ENCODE data around the gene UBE2E2.
"Not testable (repeated sequence)": the region's sequence is repeated elsewhere in the genome, so short reads cannot be mapped to it uniquely, and the experiment has no call there.

UBE2E2 gene

DNA sequence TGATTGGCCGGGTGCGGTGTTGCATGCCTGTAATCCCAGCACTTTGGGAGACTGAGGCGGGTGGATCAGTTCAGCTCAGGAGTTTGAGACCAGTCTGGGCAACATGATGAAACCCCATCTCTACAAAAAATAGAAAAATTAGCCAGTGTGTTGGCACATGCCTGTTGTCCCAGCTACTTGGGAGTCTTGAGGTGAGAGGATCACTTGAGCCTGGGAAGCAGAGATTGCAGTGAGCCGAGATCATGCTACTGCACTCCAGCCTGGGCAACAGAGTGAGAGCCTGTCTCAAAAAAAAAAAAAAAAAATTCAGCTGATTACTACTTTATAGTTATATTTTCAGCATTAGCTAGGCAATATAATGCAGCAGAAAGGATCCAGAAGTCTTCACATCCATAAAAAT lies 133.7 kb downstream of the UBE2E2 start:
- not testable (repeated sequence) for DNase-seq

DNA sequence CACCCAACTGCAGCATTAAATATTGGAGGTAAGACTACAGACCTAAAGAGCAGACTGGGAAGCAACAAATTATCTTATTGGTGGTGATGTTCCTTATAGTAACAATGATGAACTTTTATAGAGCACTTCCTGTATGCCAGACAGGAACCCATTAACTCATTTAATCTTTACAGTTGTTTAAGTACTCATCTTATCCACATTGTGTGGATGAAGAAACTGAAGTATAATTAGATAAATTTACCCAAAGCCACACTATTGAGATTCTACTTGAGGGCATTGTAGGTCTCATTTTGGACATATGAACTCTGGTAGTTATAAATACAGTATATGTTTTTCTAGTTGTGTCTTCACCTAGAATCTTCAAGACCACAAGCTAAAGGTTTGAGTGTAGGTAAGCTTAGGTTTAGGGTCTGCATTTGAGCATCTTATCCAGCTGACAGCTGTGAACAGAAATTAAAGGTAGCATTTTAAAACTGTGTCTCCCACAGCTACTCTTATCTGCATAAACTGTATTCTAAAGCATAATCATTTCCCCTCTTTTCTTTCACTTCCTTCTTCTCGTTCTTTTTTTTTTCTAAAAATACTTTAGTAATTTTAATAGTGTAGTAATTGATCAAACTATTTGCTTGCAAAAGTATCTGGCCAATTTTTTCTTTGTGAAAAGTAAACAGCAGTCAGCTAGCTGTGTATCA lies 138.2 kb downstream of the UBE2E2 start:
- no peak for DNase-seq

DNA sequence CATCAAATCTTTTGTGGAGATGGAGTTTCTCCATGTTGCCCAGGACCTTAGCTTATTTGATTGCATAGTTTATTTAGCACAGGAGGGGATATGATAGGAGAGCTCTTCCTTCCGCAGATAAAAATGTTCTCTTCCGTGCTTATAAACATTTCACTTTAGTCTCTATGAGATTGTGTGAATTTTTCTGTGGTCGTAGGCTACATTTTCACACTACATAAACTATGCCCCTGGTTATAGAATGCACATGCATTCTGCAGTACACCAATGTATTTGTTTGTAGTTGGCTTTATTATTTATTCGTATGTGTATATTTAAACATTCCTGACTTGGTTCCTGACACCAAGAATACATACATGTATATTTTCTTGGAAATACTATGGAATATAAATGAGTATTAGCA lies 139.2 kb downstream of the UBE2E2 start:
- no peak for DNase-seq

DNA sequence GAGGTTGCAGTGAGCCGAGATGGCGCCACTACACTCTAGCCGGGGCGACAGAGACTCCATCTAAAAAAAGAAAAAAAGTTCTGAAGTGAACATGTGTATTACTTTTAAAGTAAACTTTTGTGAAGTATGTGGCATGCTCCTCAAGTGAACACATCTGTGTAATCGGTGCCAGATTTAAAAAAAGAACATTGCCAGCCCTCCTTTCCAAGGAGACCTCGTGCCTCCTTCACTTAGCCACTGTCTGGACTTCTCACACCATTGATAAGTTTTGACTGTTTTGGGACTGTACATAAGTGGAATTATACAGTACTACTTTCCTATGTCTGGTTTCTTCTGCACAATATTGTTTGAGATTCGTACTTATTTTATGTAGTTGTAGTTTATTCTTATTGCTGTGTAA lies 140.4 kb downstream of the UBE2E2 start:
- DNase-seq, result no peak

DNA sequence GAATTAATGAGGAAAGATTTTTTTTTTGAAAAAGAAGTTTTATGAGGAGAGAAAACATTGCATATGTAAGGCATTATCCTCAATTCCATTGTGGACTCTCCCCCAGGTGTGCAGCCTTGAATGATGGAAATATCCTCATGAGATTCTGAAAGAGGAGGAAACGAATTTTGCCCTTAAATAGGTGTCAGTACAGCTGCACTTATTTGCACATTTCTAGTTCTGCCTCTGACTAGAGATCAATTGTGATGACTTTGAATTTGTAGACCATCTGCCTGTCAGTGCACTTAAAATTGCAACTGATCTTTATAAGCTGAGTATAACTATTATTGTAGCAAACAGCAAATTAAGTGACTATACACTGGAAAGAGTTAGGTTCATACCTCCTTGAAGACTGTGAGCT lies 141.8 kb downstream of the UBE2E2 start:
- DNase-seq, result no peak

DNA sequence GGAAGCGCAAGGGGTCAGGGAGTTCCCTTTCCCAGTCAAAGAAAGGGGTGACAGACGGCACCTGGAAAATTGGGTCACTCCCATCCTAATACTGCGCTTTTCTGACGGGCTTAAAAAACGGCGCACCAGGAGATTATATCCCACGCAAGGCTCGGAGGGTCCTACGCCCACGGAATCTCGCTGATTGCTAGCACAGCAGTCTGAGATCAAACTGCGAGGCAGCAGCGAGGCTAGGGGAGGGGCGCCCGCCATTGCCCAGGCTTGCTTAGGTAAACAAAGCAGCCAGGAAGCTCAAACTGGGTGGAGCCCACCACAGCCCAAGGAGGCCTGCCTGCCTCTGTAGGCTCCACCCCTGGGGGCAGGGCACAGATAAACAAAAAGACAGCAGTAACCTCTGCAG lies 146.3 kb downstream of the UBE2E2 start:
- not testable (repeated sequence) for DNase-seq

DNA sequence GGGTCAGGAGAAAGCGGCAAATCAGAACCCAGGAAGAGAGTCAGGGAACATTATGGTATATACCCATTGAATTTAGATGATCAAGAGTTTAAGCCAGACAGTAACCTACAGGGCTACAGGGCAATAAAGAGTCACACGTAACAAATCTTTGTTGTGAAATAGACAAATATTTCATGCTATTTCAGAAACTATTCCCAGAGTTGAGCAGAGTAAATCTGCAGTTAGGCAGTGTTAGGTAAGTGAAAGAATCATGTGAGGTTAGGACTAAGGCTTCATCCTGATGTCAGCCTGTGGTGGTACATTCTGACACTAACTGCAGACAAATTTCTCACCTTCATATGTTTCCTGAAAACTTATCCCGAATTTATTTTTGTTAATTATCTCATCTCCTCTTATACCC lies 153.0 kb downstream of the UBE2E2 start:
- DNase-seq, result no peak

DNA sequence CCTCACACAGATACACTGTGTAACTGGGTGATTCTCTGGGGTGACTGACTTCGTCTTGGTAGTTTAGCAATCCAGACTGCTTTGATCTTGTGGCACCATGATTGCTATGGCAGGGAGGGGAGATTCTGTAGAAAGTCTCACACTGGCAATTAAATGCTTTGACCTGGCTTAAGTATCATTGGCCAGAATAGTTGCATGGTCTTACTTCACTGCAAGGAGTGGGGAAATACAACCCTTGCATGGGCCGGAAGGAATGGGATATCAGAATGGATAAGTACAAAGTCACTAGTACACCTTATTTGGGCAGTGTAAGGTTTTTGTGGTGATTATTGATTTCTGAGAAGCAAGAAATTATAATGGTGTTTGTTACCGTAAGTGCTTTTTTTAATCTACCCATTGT lies 153.8 kb downstream of the UBE2E2 start:
- no peak for DNase-seq

DNA sequence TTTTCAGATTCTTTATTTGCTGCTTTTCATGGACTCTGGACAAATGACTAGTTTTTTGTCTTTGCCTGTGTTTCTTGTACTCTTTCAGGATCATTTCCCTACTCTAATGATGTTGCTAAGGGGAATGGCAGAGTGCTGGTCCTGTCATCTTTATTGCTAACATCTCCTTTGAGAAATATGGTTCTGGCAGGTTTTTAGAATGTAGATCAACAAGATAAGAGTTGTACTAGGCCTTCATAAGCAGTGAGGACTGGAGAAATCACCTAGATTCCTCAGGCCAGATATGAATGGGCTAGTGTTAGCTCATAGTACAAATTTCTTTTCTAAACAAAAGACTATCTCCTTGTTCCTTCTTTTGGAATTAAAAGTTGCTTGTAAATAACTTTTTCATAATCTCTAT lies 156.0 kb downstream of the UBE2E2 start:
- no peak for DNase-seq

DNA sequence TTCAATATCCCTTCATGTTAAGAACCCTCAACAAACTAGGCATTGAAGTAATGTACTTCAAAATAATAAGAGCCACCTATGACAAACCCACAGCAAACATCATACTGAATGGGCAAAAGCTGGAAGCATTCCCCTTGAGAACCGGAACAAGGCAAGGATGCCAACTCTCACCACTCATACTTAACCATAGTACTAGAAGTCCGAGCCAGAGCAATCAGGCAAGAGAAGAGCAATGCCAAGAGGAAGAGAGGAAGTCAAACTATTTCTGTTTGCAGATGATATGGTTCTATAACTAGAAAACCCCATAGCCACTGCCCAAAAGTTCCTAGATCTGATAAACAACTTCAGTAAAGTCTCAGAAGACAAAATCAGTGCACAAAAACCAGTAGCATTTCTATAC lies 161.9 kb downstream of the UBE2E2 start:
- no peak for DNase-seq

DNA sequence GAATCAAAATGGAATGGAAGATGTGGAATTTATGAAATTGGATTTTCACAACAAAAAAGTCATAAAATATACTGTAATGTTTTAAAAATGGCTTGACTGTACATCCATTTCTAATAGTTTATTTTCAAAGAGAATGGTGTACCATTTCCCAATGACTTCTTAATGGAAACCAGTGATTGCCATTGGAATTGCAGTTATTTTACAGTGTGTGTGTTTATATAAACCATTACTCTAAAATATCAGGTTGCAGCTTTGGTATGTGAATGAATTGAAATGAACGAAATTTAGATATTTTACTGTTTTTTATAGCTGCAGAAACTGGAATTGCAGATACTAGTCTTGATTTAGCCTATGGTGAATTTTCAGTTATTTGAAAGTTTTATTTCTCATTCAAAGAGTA lies 165.6 kb downstream of the UBE2E2 start:
- no peak for DNase-seq

DNA sequence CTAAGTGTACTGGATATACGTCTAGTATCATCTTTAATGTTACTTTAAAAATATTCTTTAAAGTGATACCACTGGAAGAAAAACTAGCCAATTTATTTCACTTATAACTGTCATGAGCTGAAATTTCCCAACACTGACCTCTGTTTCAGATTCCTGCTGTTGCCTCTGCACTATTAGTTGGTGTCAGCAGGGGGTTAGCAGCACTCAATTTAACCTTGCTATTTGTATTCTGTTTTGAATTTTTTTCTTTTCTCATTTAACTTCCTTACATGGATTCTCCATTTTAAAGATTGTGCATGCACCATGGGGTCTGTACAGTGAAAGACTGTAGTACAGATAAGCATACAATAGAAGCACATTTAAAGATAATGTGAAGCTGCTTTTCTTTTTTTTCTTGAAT lies 169.2 kb downstream of the UBE2E2 start:
- no peak for DNase-seq

DNA sequence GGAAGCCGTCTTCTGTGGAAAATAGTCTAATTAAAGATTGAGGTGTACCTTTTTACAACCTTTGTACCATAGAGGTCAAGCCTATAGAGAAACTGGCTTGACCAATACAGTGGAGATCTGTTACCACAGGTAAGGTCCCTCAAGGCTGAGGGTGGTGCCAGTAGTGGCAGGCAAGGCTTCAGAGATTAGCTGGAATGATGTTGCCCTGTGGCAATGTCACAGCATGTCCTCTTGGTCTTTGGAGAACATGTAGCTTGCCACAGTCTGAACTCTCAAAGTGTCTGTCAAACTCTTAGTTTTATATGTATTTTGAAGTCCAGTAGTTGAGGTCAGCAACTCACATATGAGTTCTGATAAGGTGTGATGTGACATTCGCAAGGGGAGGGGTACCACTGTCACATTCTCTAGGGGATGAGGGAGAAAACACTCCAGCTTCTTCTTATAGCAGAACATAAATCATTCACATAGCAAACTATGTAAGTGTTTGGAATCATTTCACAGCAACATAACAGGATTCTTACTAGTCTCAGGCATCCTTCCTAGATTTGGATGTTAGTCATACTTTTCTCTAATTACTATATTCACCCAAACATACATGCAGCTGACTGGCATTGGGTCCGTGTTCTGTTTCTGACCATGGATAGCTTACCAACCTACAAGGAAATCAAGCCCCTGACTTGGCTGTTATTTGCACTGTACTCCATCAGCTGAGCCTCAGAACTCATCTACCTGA lies 173.6 kb downstream of the UBE2E2 start:
- no peak for DNase-seq

DNA sequence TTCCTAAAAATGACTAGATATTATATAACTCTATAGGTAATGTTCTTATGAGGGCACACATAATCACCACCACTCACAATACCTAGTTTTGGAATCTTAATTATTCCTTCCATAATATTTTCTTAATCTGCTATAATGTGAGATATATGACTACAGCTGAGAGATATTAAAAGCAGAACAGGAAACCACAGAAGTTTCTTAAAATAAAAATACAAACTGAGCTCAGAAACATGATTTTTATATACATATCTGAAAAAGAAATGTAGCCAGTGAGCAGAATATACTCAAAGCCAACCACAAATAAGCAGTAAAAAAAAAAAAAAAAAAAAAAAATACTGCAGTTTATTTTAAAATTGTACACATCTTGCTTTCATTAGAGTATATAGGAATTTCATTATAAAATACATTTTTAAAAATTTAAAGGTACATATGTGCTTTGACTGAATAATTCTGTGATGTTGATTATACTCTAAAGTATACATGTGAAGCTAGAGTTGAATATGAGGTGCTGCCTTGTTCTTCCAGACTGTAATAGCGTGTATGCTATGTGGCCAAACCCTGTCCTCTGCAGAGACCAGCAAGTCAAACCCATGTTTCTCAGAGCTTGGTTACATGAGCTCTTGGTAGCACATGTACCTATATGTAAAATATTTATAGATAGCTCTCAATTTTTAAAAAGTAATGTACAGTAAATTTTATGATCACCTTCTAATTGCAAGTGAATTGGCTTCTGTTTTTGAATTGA lies 175.0 kb downstream of the UBE2E2 start:
- no peak for DNase-seq

DNA sequence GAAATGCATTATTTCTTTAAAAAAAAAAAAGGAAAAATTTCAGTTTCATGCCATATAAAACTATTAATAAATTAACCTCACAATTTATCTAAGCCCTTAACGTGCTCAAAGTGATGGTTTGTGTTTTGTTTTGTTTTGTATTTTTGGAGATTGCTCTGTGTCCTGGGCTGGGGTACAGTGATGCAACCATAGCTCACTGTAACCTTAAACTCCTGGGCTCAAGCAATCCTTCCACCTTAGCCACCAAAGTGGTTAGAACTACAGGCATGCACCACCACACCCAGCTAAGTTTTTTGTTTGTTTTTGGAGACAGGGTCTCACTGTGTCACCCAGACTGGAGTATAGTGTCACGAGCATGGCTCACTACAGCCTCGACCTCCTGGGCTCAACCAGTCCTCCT lies 180.7 kb downstream of the UBE2E2 start:
- no peak for DNase-seq

DNA sequence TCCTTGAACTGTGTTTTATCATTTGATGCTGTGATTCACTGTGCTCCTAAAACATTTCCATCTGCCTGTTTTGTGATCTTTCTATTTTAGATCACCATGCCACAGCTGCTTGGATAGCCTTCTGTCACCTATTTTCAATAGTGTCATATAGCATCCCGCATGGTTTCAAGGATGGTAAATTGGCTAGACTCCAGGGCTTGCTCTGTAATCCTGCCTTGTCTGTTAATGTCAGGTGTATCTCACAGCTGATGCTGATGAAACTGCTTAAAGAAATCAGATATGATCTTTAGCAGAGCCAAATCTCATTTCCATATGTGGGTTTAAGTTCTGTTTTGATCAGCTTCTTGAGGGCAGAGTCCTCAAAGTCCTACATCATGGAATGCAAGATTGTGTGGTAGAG lies 182.2 kb downstream of the UBE2E2 start:
- DNase-seq, result no peak

DNA sequence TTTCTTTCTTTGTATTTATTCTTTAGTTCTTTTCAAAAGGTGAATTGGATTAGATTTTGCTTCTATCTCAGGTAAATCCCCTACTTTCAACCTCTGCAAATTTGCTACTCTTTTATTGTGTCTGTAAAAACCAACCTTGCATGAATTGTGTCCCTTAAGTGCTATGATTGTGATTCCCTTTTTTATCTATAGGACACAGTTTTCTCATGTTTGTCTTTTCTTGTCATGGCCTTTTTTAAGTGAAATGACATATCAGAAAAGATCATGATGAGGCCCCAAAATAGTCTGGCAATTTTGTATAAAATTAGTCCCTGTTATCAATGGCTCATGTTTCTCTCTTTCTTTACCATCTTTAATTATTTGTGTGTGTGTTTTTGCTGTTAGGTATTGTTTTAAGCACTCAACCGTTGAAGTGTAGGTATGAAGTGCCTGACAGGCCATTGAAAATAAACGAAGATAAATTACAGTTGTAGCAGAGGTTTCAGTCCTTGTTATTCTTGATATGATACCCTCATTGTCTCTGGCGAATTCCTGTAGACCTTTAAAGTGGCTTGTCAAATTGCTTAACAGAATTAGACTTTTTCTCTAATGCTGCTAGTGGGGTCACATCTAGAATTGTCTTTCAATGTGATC lies 184.3 kb downstream of the UBE2E2 start:
- DNase-seq, result no peak

DNA sequence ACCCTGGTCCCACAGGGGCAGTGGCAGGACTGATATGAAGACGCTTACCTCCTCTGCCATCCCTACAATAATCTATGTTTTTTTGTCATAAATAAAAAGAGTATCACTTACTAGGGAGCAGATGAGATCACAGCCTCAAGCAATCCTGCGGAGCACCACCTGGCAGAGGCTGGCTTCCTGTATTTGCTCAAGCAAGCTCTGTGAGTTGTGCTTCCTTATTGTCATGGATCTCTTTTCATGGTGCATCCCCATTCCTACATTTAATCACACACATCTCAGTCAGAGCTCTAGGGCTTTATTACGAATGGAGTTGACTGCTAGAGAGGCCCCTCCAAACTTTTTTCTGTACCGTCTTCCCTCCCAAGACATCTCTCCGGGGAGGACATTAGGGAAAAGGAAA lies 186.0 kb downstream of the UBE2E2 start:
- no peak for DNase-seq

DNA sequence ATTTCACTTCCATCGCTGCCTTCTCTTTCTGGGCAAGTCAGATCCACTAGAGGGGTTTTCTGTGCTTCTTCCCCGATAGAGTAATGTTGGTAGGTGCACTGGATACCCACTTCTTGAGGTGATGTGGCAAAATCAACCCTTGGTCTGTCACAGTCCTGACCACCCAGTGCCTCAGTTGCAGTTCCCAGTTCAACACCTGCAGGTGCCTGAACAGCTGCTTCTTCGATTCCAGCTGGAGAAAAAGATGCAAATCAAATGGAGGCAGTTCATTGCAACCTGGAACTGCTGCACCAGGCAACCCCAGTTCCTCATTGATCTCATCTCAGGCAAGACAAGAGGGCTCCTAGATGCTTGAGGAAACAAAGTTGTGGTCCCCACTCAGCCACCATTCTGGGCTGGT lies 186.6 kb downstream of the UBE2E2 start:
- DNase-seq, result no peak

DNA sequence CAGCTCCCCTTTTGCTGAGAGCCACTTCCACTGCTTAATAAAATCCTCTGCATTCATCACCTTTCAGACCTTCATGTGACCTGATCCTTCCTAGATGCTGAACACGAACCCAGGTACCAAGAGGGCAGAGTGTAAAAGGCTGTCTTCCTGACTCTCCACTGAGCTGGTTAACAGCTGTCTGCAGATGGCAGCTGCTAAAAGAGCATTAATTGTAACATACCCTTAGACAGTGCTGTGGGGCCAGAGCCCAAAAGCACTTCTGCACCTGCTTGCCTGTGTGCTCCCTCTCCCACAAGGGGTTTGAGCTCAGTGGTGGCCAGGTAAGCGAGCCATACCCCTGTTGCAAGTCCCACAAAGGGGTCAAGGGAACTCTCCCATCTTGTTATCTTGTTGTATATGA lies 187.3 kb downstream of the UBE2E2 start:
- no peak for DNase-seq

DNA sequence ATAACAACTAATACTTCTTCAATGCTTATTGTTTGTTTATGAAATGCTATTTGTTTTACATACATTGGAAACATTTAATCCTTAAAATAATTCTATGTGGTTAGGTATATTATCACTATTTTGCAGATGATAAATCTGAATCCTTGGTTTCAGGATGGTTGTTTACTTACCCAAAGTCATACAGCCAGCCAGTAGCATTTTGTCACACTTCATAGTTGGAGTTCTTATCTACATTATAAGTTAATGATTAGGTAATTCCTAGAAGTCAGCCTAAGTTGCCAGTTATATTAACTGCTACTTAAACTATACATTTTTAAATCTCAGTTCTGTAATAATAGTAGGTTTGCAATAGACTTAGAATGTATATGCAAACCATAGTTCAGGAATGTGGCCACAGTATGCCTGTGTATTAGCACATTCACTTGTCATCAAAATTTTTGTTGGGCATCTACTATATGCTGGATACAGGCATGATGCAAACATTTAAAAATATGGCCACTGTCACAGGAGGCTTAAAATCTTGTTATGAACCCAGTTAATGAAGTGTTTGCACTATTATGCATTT lies 187.9 kb downstream of the UBE2E2 start:
- DNase-seq, result no peak

DNA sequence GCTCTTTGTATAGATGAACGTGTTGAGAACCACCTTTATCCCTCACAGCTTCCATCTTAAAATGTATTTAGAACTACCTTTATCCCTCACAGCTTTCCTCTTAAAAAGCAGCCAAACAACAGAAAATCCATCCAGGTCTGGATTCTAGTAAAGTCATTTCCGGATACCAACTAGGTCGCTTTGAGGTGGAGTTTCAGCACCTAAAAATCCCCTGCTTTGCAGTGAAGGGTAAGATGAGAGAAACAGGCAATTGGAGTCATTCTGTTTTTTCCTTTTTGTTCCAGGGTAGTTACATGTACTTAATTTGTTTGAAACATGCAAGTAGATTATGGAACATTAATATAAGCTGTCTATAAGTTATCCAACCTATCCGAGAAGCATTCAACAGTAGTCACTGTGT lies 192.0 kb downstream of the UBE2E2 start:
- no peak for DNase-seq

DNA sequence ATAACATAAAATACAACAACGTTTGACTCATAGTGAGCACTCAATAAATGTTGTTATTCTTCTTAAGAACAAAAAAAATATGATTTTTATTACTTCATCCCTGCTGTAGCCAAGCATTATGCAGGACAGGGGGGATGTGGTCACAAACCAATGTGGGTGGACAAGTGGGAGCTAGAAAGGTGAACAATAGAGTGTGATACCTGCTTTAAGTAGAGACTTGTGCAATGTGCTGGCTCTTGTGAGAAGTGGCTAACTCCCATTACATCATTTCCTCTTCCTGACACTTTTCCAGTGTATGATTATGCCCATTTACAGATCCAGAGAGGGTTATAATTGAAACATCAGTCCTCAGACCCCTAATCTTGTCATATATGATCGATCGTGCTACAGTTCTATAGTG lies 193.6 kb downstream of the UBE2E2 start:
- DNase-seq, result no peak

Data from CD4-positive, alpha-beta T cell treated with Interleukin-10 for 1 hour (primary cell).